MM.1S (cell line): ENCODE measurements around the gene EFHD2.

Experiments
- DNase-seq: peaks from one replicate; pipeline ENCODE4 v3.0.0-alpha.2; 2015
- H2AFZ ChIP-seq: fragments of 300-600 bp; sonication (generic); 2 replicates; pipeline ENCODE4 v1.6.0; 2016; ENCODE audit warnings: antibody characterized with exemption, low read length
- H3F3A ChIP-seq: fragments of 300-600 bp; sonication (generic); 2 replicates; pipeline ENCODE4 v1.6.1; 2016; ENCODE audit warnings: mild to moderate bottlenecking, antibody characterized with exemption, low read length, moderate library complexity, mixed read lengths; ENCODE audit not compliant: insufficient read depth
- H3K27ac ChIP-seq: fragments of 300-600 bp; sonication (generic); 2 replicates; pipeline ENCODE4 v1.5.1; 2016; ENCODE audit warnings: mild to moderate bottlenecking, low read length
- H3K27me3 ChIP-seq: fragments of 300-600 bp; sonication (generic); replicated peaks from 2 replicates; pipeline ENCODE4 v1.6.0; 2016; ENCODE audit warnings: low read length; ENCODE audit not compliant: insufficient read depth
- H3K36me3 ChIP-seq: fragments of 300-600 bp; sonication (generic); replicated peaks from 2 replicates; pipeline ENCODE4 v1.6.1; 2016; ENCODE audit warnings: mild to moderate bottlenecking, low read length, mixed read lengths; ENCODE audit not compliant: insufficient read depth
- H3K4me1 ChIP-seq: fragments of 300-600 bp; sonication (generic); 2 replicates; pipeline ENCODE4 v1.6.1; 2016; ENCODE audit warnings: low read length, mixed read lengths
- H3K4me2 ChIP-seq: fragments of 300-600 bp; sonication (generic); 2 replicates; pipeline ENCODE4 v1.6.0; 2016; ENCODE audit warnings: low read depth, low read length
- H3K4me3 ChIP-seq: fragments of 300-600 bp; sonication (generic); 2 replicates; pipeline ENCODE4 v1.5.1; 2016; ENCODE audit warnings: low read length, mixed read lengths
- H3K79me2 ChIP-seq: fragments of 300-600 bp; sonication (generic); 2 replicates; pipeline ENCODE4 v1.6.1; 2016; ENCODE audit warnings: mixed run types, low read length, mixed read lengths
- H3K9ac ChIP-seq: fragments of 300-600 bp; sonication (generic); 2 replicates; pipeline ENCODE4 v1.6.1; 2016; ENCODE audit warnings: low read length, mixed read lengths
- H3K9me2 ChIP-seq: fragments of 300-600 bp; sonication (generic); replicated peaks from 2 replicates; pipeline ENCODE4 v1.6.1; 2016; ENCODE audit warnings: mild to moderate bottlenecking, low read length, mixed read lengths; ENCODE audit not compliant: insufficient read depth
- H3K9me3 ChIP-seq: fragments of 300-600 bp; sonication (generic); replicated peaks from 2 replicates; pipeline ENCODE4 v1.6.1; 2016; ENCODE audit warnings: mild to moderate bottlenecking, low read length, mixed read lengths; ENCODE audit not compliant: insufficient read depth
- H4K20me1 ChIP-seq: fragments of 300-600 bp; sonication (generic); 2 replicates; pipeline ENCODE4 v1.6.1; 2016; ENCODE audit warnings: mild to moderate bottlenecking, low read length, moderate library complexity, mixed read lengths; ENCODE audit not compliant: insufficient read depth
- CTCF ChIP-seq: fragments of 300-600 bp; sonication (generic); IDR thresholded peaks from 2 replicates; pipeline ENCODE4 v1.5.1; 2016; ENCODE audit warnings: antibody characterized with exemption, low read length, mixed read lengths
- EZH2 ChIP-seq: fragments of 300-600 bp; sonication (generic); optimal IDR thresholded peaks from 2 replicates; pipeline ENCODE3; 2017; ENCODE audit warnings: low read depth, mild to moderate bottlenecking, antibody characterized with exemption, low read length, mixed read lengths
- EZH2phosphoT487 ChIP-seq: fragments of 300-600 bp; sonication (generic); IDR thresholded peaks from 2 replicates; pipeline ENCODE4 v1.6.1; 2018; ENCODE audit warnings: antibody characterized with exemption, low read length

The EFHD2 gene

GRCh38 chr1:15429701-15430149, 20.0 kb downstream of the EFHD2 start:
- no peaks in the 10 kb centered on the region for H4K20me1 ChIP-seq
- H3K4me1 ChIP-seq: no peaks in the 10 kb centered on the region
- DNase-seq: no peak
- H3K27me3 ChIP-seq: no peaks in the 10 kb centered on the region
- H3K27ac ChIP-seq: no peak overlapping the region
- no peak overlapping the region for H3K4me2 ChIP-seq
- no peak for TF ChIP-seq EZH2phosphoT487
- TF ChIP-seq EZH2: no peak
- no peaks in the 10 kb centered on the region for H3F3A ChIP-seq
- H3K9me3 ChIP-seq: no peaks in the 10 kb centered on the region
- H3K4me3 ChIP-seq: no peak overlapping the region
- H2AFZ ChIP-seq: no peak overlapping the region
- H3K36me3 ChIP-seq: no peaks in the 10 kb centered on the region
- H3K9ac ChIP-seq: no peak overlapping the region
- H3K9me2 ChIP-seq: no peaks in the 10 kb centered on the region
- no peaks in the 10 kb centered on the region for H3K79me2 ChIP-seq

- Histone ChIP-seq H3K79me2 (no peaks in the 10 kb centered on the region), H3K36me3 (no peaks in the 10 kb centered on the region)
Measured at GRCh38 chr1:15430787-15431570, 21.3 kb downstream of the EFHD2 start.

GRCh38 chr1:15431571-15431948, 21.9 kb downstream of the EFHD2 start:
- Histone ChIP-seq H3K9ac (no peak overlapping the region), H3K4me1 (no peaks in the 10 kb centered on the region), H3K9me2 (no peaks in the 10 kb centered on the region), H2AFZ (no peak overlapping the region), H3K4me2 (no peak overlapping the region), H4K20me1 (no peaks in the 10 kb centered on the region), H3K9me3 (no peaks in the 10 kb centered on the region), H3F3A (no peaks in the 10 kb centered on the region), H3K27me3 (no peaks in the 10 kb centered on the region), H3K79me2 (no peaks in the 10 kb centered on the region), H3K27ac (no peak overlapping the region), H3K4me3 (no peak overlapping the region), H3K36me3 (no peaks in the 10 kb centered on the region)
- TF ChIP-seq EZH2phosphoT487 (no peak), CTCF (no peak), EZH2 (no peak)
- DNase-seq: no peak

More at GRCh38 chr1:15430787-15431570, 21.3 kb downstream of the EFHD2 start:
- Histone ChIP-seq H3F3A (no peaks in the 10 kb centered on the region), H3K4me2 (no peak overlapping the region), H4K20me1 (no peaks in the 10 kb centered on the region), H3K9ac (no peak overlapping the region), H2AFZ (no peak overlapping the region), H3K4me1 (no peaks in the 10 kb centered on the region), H3K9me2 (no peaks in the 10 kb centered on the region), H3K4me3 (no peak overlapping the region), H3K9me3 (no peaks in the 10 kb centered on the region), H3K27me3 (no peaks in the 10 kb centered on the region), H3K27ac (no peak overlapping the region)
- DNase-seq: peak; percentile 30
- TF ChIP-seq EZH2 (no peak), CTCF (peak; percentile 96)

GRCh38 chr1:15432324-15432723, 22.6 kb downstream of the EFHD2 start:
- H3K79me2 ChIP-seq: no peaks in the 10 kb centered on the region
- no peak overlapping the region for H3K27ac ChIP-seq
- H3F3A ChIP-seq: no peaks in the 10 kb centered on the region
- no peak overlapping the region for H3K4me3 ChIP-seq
- TF ChIP-seq EZH2phosphoT487 (no peak), EZH2 (no peak), CTCF (no peak)
- DNase-seq: no peak
- no peak overlapping the region for H3K4me2 ChIP-seq
- no peak overlapping the region for H2AFZ ChIP-seq
- H3K27me3 ChIP-seq: no peaks in the 10 kb centered on the region
- no peaks in the 10 kb centered on the region for H3K36me3 ChIP-seq
- no peaks in the 10 kb centered on the region for H3K4me1 ChIP-seq
- no peaks in the 10 kb centered on the region for H4K20me1 ChIP-seq
- H3K9me2 ChIP-seq: no peaks in the 10 kb centered on the region
- no peaks in the 10 kb centered on the region for H3K9me3 ChIP-seq
- no peak overlapping the region for H3K9ac ChIP-seq
